HG03139 (cell line): ENCODE data around the gene ADGRD2.

Experiments
- ATAC-seq: cut with Tn5 transposase; IDR thresholded peaks from one replicate; pipeline ENCODE4 v1.9.1; 2021; ENCODE audit not compliant: unreplicated experiment

ADGRD2 gene

DNA sequence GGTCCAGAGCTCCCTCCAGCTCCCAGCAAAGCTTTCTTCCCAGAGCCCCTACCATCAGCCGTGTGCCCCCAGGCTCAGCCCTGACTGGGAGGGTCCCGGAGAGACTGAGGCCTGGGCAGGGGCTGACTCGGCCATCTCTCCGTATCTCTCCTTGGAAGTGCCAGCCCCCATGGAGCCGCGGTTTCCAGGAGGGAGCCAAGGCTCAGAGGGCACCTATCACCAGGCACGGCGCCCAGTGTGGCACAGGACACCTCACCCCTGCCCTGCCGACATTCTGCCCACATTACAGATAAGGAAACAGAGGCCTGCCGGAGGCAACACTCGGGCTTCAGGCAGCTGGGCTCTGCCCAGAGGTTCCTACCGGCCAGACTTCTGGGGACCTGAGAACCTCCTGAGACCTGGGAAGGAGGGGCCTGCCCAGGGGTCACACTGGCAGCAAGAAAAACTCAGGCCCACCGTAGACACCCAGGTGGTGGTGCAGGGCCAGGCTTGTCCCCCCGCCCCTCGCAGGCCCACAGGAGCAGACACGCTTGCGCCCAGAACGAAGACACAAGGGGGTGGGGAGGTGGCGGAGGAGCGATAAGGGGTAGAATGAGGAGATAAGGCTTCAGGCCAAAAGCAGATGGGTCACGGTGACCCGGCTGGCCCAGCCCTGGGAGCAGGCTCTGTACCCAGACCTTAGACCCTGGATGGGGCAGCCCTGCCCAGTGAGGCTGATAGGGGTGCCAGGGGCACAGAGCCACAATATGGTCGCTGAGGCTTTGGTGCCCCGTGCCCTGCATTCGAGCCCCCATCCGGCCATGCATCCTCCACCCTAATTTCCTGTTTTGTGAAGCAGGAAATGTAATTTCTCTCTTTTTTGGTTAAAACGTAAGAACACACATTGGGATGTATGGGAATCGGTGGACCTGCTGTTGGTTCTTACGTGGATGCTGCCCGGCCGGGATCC is 45.1 kb downstream of the ADGRD2 start:
- no peak for ATAC-seq

DNA sequence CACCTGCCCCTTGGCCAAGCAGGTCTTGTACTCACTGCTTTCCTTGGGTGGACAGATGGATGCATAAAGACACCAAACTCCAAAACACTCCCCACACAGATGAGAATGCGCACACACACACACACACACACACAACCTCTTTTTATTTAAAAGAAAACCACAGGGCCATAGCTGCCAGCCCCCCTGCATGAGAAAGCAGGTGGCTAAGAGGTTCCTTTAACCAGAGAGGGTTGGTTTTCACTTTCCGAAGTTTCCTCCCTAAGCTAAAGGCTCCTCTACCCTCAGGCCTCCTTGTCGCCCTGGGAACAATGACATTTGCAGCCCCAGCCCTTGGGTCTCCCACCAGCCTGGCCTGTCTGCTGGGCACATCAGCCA is 45.8 kb downstream of the ADGRD2 start:
- ATAC-seq: no peak

DNA sequence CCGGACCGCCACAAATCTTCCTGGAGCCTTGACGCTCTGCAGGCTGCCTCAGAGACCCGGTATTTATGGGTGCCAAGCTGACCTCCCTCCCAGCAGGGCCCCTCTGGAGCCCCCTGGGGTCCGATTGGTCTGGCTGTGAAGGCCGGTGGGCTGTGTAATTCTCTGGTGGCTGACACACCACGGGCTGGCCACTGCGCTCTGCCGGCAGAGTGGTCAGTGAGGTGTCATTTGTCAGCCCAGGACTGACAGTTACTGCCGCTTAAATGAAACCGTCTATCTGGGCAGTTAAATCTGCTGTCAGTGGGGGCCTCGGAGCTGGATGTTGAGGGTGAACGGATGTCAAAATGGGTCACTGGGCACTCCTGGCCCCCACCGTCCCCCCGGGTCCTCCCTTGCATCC is 46.2 kb downstream of the ADGRD2 start:
- ATAC-seq: no peak

GRCh38 chr9:124497441-124497840 is 47.2 kb downstream of the ADGRD2 start:
- no peak for ATAC-seq

DNA sequence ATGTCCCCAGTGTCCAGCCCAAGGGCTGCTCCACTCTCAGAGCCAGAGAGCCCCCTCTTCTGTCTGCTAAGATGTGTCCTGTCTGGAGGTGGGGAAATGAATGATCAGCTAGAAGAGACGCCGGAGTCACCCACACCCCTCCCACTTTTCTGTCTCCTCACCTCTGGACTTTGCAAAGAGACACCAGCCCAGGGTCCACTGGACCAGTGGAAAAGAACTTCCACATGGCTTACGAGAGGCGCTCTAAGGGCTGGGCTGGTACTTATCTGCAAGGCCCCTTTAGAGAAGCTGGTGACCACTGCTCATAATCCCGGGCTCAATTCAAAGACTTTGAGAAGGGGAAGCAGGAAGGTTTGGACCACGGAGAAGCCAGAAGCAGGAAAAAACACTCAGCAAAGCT is 47.8 kb downstream of the ADGRD2 start:
- no peak for ATAC-seq

DNA sequence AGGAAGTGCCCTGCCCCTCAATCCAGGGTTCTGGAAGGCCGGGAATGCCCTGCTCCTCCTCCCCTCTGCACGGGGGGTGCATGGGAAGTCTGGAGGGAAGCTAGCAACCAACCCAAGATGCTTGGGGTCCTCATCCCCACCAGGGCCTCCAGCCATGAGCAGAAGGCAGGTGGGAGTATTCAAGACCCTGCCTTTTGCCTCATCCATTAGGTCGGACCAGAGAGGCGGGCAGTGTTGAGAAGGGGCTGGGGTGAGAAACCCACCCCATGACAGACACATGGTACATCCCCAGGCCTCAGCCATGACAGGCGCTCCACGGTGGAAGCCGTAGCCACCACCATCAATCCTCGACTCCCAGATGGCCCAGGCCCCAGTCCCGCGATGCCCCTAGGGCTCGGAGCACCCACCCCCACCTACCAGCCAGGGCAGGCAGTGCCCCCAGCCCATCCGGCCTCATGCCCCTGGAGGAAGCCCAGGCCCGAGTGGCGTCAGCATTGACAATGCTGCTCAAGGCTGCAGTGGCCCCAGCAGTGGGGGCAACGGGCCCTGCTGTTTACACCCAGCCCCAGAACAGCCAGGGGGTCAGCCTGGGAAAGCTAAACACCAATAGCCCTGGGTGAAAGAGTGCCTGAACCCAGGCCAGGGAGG is 48.4 kb downstream of the ADGRD2 start:
- ATAC-seq: no peak

- no peak for ATAC-seq
These were observed 49.0 kb downstream of the ADGRD2 start for GRCh38 chr9:124499216-124499615.

DNA sequence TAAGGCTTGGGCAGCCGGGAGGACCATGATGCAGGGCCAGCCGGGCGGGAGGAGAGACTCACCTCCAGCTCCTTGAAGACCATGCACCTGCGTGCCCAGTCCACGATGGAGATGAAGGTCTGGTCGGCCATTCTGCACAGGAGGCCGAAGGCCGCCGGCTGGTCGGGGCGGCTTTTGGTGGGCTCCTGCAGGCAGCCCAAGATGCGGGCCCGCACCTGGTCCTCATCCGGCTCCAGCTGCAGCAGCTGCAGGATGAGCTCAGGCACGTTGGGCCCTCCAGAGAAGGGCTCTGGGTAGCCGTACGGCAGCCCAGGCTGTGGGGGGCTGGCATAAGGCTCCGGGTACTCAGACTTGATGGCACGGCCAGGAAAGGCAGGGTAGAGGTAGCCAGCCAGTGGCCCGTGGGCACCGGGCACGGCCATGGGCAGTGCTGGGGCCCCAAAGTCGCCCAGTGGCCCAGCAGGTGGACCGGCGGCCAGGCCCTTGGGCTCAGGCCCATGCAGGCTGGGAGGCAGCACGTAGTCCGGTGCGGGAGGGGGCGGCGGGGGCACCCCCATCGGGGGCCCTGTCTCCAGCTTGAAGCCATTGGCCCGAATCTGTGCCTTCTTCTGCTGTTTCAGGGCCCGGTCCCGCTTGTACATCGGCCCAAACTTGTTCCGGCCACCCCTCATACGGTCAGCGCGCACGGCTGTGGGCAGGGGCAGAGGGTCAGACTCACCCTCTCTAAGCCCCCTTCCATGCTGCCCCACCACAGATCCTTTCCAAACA is 50.0 kb downstream of the ADGRD2 start:
- no peak for ATAC-seq

DNA sequence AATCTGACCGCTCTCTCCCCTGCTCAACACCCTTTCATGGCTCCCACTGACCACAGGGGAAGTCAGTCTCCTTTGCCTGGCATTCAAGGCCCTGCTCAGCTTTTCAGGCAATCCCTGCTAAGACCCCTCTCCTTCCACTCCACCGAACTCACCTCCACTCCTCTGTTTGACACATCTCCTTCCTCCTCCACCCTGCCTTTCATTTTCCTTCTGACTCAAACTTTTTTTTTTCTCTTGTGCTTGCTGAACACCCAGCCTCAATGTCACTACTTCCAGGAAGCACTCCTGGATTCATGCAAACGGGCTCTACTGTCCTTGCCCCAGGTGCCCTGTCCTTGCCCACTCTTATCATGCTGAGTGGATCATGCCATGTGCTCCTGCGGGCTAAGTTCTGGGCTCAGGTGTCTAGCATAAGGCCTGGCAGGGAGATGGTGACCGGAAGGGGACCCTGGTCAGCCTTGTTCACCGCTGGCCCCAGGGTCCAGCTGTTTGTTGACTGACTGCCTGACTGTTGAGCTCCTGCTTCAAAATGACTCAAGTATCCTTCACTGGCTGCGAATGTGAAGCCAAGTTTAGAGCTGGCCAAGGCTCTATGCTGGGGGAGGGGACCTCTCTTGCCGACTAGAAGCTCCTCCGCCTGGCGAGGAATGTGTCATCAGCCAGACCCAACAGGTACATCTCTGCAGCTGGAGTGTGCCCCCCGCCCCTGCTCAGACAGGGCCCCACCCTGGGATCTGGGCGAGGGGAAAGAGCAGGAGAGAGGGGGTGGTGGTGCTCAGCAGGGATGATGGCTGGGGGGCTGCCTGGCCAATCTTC is 50.8 kb downstream of the ADGRD2 start:
- no peak for ATAC-seq

- ATAC-seq: no peak
These were observed 51.6 kb downstream of the ADGRD2 start for GRCh38 chr9:124501771-124502320.

- ATAC-seq: no peak
These were observed 52.8 kb downstream of the ADGRD2 start for GRCh38 chr9:124502711-124503702.

DNA sequence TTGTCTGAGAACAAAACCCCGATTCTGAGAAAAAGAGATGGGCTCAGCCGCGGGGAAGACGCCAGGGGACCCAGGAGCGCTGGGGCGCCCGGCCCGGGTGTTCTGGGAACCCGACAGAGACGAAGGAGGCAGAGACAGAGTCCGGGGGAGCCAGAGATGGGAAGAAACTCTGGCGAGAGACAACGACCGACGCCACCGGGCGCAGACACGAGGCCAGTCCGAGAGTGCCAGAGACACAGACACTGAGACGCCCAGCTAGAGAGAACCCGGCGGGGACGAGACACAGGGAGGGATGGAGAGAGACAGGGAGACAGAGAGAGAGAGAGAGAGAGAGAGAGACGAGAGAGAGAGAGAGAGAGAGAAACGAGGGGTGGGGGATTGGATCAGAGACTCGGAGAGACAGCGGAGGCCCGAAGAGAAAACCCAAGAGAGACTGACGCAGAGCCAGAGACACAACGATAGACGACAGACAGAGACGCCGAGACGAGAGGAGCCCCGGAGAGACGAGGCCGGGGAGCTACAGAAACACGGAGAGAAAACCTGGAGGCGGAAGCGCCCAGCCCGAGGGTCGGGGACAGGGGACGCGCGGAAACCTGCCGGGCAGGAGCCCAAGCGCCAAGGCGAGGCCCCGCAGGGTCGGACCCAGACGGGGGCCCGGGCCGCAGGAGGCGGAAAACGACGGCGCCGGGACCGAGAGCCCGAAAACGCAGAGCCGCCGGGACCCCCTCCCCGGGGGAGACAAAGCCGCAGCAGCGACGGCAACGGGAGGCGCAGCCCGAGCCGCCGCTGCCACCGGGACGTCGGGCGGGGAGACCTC is 53.7 kb downstream of the ADGRD2 start:
- no peak for ATAC-seq

- no peak for ATAC-seq
These were observed 54.3 kb downstream of the ADGRD2 start for GRCh38 chr9:124504530-124505005.

- no peak for ATAC-seq
These were observed 55.0 kb downstream of the ADGRD2 start for GRCh38 chr9:124505006-124505900.

GRCh38 chr9:124505901-124506346 is 55.7 kb downstream of the ADGRD2 start:
- no peak for ATAC-seq

GRCh38 chr9:124506433-124506832 is 56.2 kb downstream of the ADGRD2 start:
- ATAC-seq: no peak
